Right lung (tissue), 5 donors: ENCODE results near the gene PGS1. TPM values are rescaled to one million over a fixed set of nuclear protein-coding genes. Genes with fewer than 3 reads are reported as not detected.

ENCODE experiments used
- DNase-seq, 2 donors: peaks; one replicate each; pipeline ENCODE4 v3.0.0-alpha.2; 2013
- polyA plus RNA-seq, 5 donors: library from polyadenylated mRNA; unstranded; fragments of 120-200 nt; gene quantifications; one replicate each; pipeline versions ENCODE4 v1.2.1 to v1.2.3, GENCODE V29; 2013; ENCODE audit warnings: inconsistent platforms in 1 of 5, low replicate concordance in 1 of 5; ENCODE audit not compliant: insufficient read length in 5 of 5, insufficient read depth in 1 of 5

The PGS1 gene
- polyA plus RNA-seq, 5 donors, result 39.4 to 58.8 (median 54.8) TPM

DNA sequence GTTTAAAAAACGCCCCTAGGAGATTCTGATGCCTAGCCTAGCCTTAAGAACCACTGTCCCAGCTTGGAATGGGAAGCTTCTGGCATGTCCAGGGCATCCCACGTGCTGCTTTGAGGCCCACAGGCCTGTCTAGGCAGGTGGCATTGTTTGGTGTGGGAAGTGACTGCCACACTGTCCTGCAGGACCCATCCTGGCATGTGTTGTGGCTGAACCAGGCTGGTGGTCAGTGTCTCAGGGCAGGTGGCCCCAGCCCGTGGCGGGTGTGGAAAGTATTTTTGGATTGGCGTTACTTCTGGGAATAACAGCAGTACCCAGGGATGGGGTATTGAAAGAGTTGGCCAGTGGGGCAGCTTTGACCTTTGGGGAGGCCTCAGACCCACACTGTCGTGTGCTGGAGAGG is 27.9 kb downstream of the PGS1 start:
- no peak for DNase-seq

DNA sequence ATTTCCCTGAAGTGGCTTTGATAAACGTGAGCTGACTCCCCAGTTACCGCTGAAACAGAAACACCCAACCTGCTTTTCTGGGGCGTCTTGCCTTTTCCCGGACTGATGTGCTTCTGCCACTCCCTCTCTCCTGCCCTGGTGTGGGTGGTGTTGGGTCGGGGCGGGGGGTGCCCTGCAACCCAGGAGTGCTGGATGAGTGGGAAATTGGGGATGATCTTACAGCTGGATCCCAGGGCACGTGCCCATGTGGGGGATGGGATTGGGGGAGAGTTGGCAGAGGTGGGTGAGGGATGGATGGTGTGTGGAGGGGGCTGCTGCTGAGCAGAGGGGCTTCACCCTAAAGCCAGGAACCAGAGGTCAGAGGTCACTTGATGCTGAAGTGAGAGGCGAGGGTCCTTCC is 28.5 kb downstream of the PGS1 start:
- no peak for DNase-seq

DNA sequence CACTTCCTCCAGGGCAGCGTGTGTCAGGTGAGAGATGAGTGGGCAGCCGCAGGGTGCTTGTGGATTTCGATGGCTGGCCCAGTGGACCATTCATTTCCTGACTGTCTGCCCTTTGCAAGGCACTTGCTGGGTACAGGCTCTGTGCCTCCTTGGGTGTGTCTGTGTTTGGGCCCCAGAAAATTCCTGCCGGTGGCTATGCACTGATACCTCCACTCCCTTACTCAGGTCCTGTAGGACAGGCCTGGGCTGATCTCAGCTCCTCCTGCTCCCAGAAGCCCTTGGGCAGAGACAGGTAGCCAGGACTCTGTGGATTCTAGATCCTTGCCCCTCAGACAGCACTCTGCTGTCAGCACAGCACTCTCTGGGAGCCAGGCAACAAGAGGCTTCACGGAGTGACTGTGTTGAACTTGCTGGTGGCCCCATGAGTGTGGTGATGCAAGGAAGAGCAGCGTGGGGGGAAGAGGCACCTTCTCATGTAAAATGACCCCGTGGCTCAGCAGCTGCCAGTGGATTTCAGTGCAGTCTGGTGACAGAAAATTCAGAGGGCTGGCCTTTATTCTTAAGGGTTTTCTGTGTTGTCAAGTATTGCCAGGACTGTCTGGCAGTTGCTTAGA is 29.0 kb downstream of the PGS1 start:
- DNase-seq, result no peak

DNA sequence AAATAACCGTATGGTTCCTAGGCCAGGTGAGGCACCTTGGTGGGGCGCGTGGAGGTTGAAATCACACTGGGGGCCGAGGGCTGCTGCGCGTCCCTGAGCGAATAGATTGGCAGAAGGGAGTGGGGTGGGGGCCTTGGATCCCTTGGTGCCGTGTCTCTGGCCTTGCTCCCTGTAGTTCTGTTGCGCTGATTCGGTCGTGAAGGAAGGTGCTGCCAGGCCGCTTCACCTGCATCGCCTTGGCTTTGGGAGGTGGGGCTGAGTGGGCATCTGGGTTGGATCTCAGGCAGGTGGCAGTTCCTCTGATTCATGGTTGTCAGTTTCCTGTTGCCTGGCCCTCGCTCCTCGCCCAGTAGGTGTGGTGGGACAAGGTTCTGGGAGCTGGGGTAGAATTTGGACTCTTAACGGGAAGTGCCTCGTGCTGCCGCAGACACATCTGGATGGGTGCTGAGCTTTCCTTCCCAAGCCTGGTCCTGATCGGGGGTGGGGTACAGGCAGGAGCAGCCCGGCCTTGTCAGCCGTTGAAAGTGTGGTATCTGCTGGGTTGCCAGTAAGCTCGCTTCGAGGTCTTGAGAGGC is 30.1 kb downstream of the PGS1 start:
- DNase-seq, result no peak

DNA sequence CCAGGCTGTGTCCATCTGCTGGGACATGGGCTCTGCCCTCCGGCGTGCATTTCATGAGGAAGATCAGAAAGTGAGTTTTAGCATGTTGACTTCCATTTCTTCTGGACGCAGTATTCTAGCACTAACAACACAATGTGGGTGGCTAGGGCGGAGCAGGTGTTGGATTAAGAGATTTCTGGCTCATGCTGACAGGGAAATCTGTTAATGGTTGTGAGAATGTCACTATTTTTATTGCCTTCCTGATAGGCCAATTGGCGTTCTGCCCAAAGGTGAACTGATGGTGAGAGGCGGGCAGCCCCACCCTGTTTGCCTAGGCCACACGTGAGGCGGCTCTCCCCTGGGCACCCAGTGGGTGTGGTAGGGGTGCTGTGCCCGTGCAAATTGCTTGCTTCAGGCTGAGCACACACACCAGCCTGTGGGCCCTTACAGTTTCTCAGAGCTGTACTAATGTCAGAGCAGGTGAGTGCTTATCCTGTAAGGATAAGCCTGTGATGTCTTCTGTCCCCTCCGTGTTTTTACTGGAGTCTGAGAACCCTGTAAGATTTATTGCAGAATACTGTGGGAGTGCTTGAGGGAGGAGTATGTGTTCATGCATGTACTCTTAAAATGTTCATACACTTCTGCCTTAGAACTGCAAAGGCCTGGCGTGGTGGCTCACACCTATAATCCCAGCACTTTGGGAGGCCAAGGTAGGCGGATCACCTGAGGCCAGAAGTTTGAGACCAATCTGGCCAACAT is 30.9 kb downstream of the PGS1 start:
- no peak for DNase-seq

DNA sequence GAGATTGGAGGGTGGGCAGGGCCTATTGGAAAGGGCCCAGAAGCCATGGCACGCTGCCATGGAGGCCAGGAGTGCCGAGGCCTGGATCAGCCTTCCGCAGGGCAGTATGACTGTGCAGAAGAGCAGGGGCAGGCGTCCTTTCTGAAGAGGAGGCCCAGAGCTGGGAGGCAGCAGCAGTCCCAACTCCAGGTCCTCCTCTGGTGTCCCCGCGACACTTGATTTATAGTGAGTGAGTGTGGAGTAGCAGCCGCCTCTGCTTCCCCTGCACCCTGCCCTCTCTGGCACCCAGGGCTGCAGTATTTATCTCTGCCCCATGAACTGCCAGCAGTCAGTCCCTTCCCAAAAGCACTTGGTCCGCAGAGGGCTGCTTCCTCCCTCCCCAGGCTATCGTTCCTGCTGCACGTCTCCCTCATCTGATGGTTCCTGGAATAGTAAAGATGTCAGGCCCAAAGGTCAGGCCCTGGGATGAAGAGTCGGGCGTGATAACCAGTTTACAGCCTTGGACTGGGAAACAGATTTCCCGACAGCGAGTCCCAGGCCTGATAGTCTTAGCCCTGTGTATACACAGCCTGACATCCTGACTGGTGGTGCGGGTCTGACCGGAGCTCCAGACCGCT is 32.9 kb downstream of the PGS1 start:
- no peak for DNase-seq

DNA sequence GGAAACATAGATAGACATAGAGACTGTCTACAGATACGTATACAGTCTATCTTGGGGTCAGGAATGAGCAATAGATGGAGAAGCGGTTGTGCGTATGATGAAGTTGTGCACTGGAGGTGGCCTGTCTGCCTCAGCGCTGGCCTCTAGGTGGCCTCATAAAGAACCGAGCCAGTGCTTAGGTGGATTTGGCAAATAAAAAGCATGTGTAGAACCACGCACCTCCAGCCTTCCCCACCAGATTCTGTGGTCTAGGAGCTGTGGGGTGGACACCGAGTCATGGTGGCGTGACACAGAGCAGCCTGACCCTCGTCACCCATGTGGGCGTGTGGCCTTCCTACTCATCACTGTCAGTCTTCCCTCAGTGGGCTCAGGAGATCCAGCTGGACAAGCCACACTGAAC is 34.0 kb downstream of the PGS1 start:
- no peak for DNase-seq

DNA sequence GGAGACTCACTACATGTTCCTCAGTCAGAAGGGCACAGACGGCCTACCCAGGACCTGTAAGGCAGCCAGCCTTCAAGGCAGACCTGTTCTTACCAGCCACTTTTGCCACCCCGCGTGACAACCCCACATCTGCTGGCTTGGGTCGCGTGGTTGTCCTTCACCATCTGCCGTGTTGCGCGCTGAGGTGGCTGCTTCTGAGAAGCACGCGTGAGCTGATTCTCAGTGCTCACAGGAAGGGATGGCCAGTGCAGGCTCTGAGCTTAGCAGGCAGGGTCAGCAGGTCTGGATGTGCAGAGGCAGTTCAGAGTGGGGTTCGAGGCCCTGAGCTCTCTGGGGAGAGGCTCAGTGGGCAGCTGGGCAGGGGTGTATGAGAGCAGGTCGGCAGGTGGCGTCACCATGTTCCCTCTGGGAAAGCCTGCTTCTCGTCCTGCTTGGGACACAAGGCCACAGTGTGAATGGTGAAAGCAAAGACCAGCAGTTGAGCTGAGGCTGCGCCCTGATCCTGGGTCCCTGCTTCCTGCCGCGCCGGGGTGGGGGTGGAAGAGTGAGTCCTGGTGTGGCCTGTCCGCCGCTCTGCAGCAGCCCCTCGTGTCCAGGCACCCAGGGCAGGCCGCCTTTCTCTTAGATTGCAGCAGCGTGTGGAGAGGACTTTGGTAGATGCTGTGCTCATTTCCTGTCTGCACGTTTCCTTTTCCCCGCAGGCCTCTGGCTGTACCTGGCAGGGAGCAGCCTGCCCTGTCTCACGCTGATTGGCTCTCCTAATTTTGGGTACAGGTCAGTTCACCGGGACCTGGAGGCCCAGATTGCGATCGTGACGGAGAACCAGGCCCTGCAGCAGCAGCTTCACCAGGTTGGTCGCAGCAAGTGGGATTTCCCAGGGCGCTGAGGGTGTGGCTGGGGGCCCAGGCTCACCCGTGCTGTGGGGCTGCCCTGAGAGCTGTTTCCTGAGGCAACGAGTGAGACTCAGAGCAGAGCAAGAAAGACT is 36.0 kb downstream of the PGS1 start:
- no peak for DNase-seq

DNA sequence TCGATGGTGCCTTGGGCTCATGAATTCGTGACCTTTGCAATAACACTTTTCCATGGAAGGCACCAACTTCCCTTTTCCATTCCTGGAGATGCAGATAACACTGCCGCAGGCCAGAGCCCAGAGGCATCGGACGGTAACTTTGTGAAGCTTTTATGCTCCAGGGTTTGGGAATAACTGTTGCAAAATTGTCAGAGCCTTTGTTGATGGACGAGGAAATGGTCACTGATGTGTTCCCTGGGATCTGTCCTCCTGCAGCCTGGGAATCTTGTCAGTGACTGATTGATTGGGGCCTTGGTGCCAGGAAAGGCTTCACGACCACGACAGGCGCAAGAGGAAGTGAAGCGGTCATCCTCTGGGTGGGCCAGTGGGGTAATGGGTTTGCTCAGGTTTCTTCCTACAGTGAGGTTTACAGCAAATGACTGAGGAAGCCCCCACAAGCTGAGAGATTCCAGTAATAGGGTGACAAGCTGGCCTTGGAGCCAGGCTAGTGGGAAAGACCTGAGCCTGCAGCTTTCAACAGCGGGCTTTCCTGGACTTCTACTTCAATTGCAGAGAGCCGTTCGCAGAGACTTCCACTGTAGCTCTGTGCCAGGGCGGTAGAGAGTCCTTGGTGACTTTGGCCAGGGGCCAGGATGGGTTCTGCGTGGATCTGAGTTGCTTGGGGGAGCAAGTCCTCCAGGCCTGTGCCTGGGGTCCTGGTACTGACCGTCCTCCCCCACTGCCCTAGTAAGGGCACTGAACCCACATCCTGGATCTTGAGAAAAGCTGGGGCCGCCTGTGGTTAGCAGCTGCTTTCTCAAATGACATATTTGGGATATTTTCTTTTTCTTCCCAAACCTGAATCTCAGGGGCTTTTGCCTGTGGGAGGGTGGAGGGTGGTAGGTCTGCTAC is 37.6 kb downstream of the PGS1 start:
- DNase-seq, result no peak

DNA sequence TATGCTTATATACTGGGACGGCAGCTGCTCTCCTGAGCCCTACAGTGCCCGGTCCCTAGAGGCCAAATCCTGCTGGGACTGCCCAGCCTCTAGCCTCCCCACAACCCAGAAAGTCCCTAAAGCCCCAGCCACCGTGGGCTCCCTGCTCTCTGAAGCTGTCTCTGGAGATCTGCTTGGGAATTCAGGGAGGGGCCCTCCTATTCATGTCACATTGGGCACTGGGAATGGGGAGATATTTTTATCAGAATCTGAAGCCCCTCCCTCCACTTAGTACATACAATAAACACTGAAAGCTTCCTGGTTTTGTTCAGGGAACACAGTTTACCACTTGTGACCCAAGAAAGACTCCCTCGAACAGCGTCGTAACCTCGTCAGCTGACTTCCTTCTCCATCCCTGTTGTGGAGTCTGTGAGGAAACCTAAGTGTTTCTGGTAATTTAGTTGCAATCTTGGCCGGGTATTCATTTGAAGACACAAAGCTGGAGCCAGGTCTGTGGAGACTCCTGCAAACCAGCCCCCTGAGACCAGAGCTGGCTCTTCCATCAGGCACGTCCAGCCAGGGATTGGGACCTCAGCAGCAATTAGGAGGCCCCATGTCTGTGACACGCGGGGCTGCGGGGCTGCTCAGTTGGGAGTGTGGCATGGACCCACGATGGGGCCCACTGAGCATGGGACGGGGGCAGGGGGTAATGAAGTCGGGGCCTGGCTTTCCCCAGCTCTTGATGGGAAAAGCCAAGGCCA is 38.5 kb downstream of the PGS1 start:
- DNase-seq, result peak; percentile 34 to 36

DNA sequence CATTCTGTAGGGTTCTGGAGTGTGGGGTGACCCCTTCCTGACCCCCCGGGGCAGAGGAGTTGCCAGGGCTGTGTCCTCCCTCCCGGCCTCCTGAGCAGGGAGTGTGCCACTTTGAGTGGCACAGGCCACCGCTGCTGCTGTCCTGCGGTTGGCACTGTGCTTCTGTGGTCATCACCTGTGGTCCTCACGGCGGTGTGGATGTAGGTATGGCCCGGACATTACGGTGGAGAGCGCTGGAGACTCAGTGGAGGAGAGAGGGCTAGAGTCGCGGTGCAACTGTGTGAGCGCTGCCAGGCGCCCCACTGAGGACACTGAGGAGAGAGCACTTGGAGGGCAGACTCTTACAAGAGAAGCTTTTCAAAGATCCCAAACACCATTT is 39.1 kb downstream of the PGS1 start:
- no peak for DNase-seq

DNA sequence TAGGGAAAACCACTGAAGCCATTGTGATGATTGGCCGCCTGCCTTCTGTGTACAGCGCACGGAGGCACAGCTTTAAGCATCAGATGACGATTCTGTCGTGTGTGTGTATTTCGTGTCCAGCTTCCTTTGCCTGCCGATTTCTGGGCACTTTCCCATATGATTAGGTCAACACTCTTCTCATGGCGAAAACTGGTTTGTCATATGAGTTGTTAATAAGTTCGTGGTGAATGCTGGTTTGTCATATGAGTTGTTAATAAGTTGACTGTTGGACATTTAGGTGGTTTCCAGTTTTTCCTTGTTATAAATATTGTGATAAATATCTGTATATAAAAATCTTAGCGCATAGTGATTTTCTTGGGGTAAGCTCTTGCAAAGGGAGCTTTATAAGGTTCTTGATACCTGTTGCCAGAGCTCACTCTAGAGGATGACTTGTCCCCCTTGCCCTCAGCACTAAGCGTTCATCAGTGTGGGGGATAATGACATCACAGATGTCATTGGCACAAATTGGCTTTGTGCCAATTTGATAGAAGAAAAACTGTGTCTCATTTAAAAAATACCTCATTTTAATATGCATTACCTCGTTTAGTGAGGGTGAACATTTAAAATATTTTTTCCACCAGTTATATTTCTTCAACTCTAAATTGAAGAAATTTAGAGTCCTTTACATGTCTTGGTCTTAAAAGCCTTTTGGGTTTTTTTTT is 40.0 kb downstream of the PGS1 start:
- no peak for DNase-seq

DNA sequence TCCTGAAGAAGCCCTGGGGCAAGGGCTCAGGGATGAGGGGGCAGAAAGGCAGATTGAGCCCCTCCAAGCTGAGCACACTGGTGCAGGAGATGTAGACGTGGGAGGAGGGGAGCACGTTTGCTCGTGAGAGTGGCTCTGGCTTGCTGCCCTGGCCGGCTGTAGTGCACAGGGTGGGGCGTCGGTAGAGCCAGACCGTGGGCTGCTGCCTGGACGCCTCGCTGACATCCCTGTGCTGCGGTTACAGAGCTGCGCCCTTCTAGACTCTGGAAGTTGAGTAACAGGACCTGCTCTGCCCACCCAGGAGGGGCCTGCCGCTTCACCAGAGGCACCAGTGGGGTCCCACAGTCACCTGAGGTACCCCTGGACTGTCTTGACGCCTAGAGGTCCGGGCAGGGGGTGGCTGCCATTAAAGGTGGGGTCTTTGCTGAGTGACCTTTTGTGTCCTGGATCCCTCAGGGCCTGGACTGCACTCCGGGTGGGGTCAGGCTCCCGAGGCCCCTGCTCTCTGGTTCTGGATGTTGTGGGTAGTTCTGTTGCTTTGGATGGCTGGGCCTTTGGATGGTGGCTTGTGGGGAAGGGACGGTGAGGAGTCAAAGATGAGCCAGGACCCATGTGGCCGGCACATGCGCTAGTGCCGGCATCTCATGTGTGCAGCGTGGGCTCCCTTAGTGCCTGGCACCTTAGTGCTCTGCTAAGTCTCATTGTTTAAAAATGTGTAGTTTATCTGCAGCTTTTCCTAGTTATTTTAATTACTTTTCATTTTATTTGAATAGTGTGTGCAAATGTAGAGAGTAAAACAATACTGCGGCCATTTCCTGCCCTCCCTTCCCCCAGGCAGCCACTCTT is 41.7 kb downstream of the PGS1 start:
- DNase-seq, result no peak

DNA sequence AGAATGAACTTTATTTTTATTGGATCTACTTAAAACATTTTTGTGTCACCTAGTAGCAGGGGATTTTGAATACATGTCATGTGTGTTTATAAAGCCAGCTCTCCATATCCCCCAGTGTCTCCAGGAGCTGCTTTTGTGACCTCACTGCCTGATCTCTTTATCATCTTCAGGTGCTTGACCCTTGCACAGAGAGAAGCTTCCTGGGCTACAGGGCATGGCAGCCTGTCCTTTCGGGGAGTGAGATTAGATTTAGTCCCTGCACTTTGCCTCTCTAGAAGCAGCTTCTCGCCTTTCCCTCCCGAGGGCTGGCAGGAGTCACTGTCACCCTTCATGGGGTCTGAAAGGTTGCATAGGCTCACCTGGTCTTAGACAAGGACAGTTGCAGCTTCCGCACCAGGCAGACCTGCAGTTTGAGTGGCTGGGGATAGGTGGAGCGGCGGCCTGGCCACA is 42.7 kb downstream of the PGS1 start:
- no peak for DNase-seq

DNA sequence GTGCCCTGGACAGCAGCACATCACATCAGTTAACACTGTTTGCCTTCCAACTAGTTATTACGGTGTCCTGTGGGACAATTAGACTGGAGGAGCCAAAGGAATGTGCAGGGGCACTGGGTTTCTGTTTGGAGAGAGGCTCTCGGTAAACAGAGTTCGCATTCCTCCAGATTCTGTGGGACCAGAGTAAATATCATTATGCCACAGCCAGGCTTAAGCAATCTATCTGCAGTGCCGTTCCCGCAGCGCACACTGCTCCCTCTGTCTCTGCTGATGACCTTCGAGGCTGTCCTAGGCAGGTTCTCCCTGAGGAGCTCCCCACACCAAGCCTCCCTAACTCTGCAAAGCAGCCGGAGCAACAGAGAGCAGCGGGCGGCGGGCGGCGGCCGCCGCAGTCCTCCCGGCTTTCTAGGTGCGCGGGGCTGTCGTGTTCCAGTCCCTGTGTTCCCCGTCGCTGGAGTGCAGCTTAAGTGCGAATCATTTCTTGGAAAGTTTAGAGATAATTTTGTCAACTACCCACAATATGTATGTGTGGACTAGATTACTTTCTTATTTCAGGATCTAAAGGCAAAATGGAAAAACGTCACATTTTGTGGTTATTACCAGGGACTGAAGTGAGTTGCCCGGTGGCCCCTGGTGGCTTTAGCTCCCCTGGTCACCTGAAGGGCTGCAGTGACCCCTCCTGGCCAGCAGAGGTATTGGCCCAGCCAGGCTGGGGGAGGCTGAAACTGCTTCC is 43.3 kb downstream of the PGS1 start:
- DNase-seq, result peak; percentile 49 to 55

DNA sequence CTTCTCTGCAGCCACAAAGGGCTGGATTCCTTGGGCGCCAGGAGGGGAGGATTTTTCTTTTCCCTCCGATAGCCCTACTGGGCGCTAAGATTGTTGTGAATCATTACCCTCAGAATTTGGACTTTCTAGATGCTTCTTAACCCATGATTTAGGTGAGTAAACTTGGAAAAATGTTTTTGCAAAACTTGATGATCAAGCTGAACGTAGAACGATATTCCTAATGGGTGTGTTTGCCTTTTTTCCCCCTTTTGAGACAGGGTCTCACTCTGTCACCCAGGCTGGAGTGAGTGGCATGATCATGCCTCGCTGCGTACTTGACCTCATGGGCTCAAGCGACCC is 43.8 kb downstream of the PGS1 start:
- DNase-seq, result no peak

DNA sequence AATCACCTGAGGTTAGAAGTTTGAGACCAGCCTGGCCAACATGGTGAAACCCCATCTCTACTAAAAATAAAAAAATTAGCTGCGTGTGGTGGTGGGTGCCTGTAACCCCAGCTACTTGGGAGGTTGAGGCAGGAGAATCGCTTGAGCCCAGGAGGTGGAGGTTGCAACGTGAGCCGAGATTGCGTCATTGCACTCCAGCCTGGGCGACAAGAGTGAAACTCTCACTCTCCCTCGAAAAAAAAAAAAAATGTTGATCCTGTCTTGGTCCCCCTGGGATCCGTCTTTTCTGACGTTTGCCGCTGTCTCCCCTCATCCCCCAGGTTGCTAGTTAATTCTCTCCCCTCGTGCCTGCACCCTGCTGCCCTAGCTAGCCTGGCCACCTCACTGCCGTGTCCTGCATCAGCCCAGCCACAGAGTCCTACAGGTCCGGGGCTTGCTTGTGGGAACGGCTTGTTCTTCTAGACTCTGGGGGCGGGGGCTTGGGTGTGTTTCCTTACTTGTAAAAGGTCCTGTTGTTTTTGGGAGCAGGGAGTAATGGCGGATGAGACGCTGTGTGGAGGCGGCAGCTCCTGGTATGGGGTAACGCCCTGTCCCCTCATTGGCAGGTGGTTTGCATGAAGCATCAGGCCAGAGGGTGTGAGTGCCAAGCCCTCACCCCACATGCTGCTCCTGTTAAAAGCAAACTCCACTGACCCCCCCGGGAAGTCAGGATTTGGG is 44.6 kb downstream of the PGS1 start:
- DNase-seq, result no peak
